Pancreas (tissue), 10 donors: ENCODE results near the gene DNMT3A. TPM values are rescaled to one million over a fixed set of nuclear protein-coding genes. Genes with fewer than 3 reads are reported as not detected.

ENCODE experiments used
- ATAC-seq, 4 donors: fragments of 200-7000 bp; cut with Tn5 transposase; one replicate each; pipeline versions ENCODE4 v1.8.0 to v1.9.1; 2020; ENCODE audit warnings: mild to moderate bottlenecking in 4 of 4, moderate library complexity in 4 of 4
- DNase-seq, 6 donors: peaks; one replicate each; pipeline ENCODE4 v3.0.0-alpha.2; 2020
- FAIRE-seq: peaks from 2 replicates; lab custom pipeline; 2012; peaks lifted over from hg19 to GRCh38; lab: Jason Lieb, UNC
- H3K27ac ChIP-seq, 4 donors: fragments of 200-600 bp; sonication (generic); 1 replicate in 3 of 4; 2 replicates in 1 of 4; pipeline versions ENCODE4 v1.5.0 to v1.8.0; 2020
- H3K27me3 ChIP-seq, 4 donors: fragments of 200-600 bp; one replicate each; pipeline ENCODE4 v1.8.0; 2021
- H3K36me3 ChIP-seq, 3 donors: fragments of 200-600 bp; sonication (generic) in 1 of 3; one replicate each; pipeline versions ENCODE4 v1.5.0 to v1.8.0; 2020 to 2021
- H3K4me1 ChIP-seq, 3 donors: fragments of 200-600 bp; one replicate each; pipeline ENCODE4 v1.8.0; 2021
- H3K4me3 ChIP-seq, 4 donors: fragments of 200-600 bp; sonication (generic) in 2 of 4; one replicate each; pipeline versions ENCODE4 v1.5.0 to v1.8.0; 2020 to 2021
- H3K9me3 ChIP-seq, 4 donors: fragments of 200-600 bp; one replicate each; pipeline ENCODE4 v1.8.0; 2021
- WGBS, 2 donors: extraction: QIAGEN DNeasy Blood & Tissue Kit; methylation state at CpG; one replicate each; pipeline ENCODE4 v1.1.7; 2013; 5-methylcytosine and 5-hydroxymethylcytosine counted together
- intact Hi-C, 3 donors: fragments of 100-400 bp; cut with DNase I; formaldehyde crosslinking; loops; one replicate each; pipeline versions ENCODE4 v1.11.1 to v1.14.2; 2022
- polyA plus RNA-seq, 2 donors: library from polyadenylated mRNA; stranded (reverse); fragments of 200-250 nt; gene quantifications; one replicate each; pipeline ENCODE4 v1.2.3, GENCODE V29; 2013
- total RNA-seq, 6 donors: library from RNA; stranded (reverse); fragmentation: NEBNext Ultra II Directional in 4 of 6; extraction: Animal tissue kit (Norgen Biotek cat#: 25700) in 4 of 6; gene quantifications; one replicate each; pipeline versions ENCODE4 v1.2.1 to v1.2.4, GENCODE V29; 2021 to 2023
- TF ChIP-seq, protein P1 (sequence below), 4 donors: fragments of 200-600 bp; sonication (generic) in 3 of 4; IDR thresholded peaks; one replicate each; pipeline versions ENCODE4 v1.5.0 to v1.8.0; 2021; ENCODE audit warnings: antibody characterized with exemption in 4 of 4
- donor health status: healthy with polysubstance abuse.
- donor health status: DM: no; HTN: no; CAD: no; lungs with moderate emphysema.
- donor health status: DM: no; HTN: no; CAD: no.
- donor health status: control.
- donor health status: control.
- donor health status: Bipolar disorder and iron deficiency.
- donor health status: DM: yes; HTN: yes; CAD: no.
- donor health status: DM: no; HTN: no; CAD: no.
- donor health status: DM: no; HTN: no; CAD: no.
- donor health status: DM: yes; HTN: yes; CAD: no.

DNMT3A gene
- total and polyA plus RNA-seq, 8 donors = 10.3 to 30.9 (median 17.5) TPM

DNA sequence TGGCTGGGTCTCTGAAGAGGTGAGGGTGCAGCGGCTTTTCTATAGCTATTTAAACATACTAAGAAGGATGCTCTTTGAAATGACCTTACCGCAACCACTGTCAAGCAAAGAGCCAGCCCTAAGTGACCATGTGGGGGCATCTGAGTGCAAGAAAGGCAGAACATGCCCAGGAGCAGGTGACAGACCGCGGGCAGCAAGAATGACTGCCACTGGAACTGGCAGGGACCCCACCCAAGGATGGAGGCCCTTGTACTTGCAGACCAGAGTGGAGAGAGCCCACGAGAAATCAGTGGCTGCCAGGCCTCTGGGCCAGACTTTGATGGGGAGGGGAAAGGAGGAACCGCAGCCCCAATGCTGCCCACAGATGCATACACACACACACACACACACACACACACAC, 33.1 kb downstream of the DNMT3A start:
- H3K4me3 ChIP-seq = no peak overlapping the region
- ATAC-seq (no peak), FAIRE-seq (no peak), DNase-seq (no peak)
- no peaks in the 10 kb centered on the region for H3K27me3 ChIP-seq
- intact Hi-C loops = no loop called here
- TF ChIP-seq, protein P1, sequence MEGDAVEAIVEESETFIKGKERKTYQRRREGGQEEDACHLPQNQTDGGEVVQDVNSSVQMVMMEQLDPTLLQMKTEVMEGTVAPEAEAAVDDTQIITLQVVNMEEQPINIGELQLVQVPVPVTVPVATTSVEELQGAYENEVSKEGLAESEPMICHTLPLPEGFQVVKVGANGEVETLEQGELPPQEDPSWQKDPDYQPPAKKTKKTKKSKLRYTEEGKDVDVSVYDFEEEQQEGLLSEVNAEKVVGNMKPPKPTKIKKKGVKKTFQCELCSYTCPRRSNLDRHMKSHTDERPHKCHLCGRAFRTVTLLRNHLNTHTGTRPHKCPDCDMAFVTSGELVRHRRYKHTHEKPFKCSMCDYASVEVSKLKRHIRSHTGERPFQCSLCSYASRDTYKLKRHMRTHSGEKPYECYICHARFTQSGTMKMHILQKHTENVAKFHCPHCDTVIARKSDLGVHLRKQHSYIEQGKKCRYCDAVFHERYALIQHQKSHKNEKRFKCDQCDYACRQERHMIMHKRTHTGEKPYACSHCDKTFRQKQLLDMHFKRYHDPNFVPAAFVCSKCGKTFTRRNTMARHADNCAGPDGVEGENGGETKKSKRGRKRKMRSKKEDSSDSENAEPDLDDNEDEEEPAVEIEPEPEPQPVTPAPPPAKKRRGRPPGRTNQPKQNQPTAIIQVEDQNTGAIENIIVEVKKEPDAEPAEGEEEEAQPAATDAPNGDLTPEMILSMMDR (IDR thresholded peaks at IDR 0.05) = no peak
- no peak overlapping the region for H3K27ac ChIP-seq
- 87 to 89% methylated on average over 5 to 6 of the region's 6 CpGs for WGBS, 2 donors
- no peaks in the 10 kb centered on the region for H3K9me3 ChIP-seq
- peaks cover 27 to 31% (median 30%) of the 10 kb centered on the region in 3 donors for H3K4me1 ChIP-seq
- H3K36me3 ChIP-seq = no peaks in the 10 kb centered on the region

GRCh38 chr2:25307949-25308557, 33.7 kb downstream of the DNMT3A start:
- no peaks in the 10 kb centered on the region for H3K9me3 ChIP-seq
- ATAC-seq (no peak), FAIRE-seq (no peak), DNase-seq (no peak)
- WGBS, 2 donors = 83 to 84% methylated on average over 7 of the region's 7 CpGs
- no peak overlapping the region for H3K4me3 ChIP-seq
- no peaks in the 10 kb centered on the region for H3K27me3 ChIP-seq
- intact Hi-C loops = no loop called here
- H3K36me3 ChIP-seq = no peaks in the 10 kb centered on the region
- TF ChIP-seq, protein P1 (IDR thresholded peaks at IDR 0.05) = no peak
- H3K27ac ChIP-seq = no peak overlapping the region
- peaks cover 27 to 31% (median 30%) of the 10 kb centered on the region in 3 donors for H3K4me1 ChIP-seq

- Histone ChIP-seq H3K36me3 (no peaks in the 10 kb centered on the region), H3K4me3 (no peak overlapping the region), H3K27me3 (no peaks in the 10 kb centered on the region), H3K4me1 (peaks cover 20 to 23% (median 22%) of the 10 kb centered on the region in 3 donors), H3K9me3 (no peaks in the 10 kb centered on the region), H3K27ac (no peak overlapping the region)
- WGBS, 2 donors = 71 to 77% methylated on average over 6 of the region's 6 CpGs
- ATAC-seq (no peak), FAIRE-seq (no peak), DNase-seq (no peak)
- TF ChIP-seq, protein P1 (IDR thresholded peaks at IDR 0.05) = no peak
- intact Hi-C loops = no loop called here
Measured at GRCh38 chr2:25306777-25307368, 34.9 kb downstream of the DNMT3A start.

GRCh38 chr2:25305775-25306174, 36.0 kb downstream of the DNMT3A start:
- ATAC-seq = peak in 1 of 4 donors; percentile 12
- no peak for DNase-seq
- FAIRE-seq = no peak
- Histone ChIP-seq H3K4me1 (peaks cover 10 to 14% (median 13%) of the 10 kb centered on the region in 3 donors), H3K36me3 (no peaks in the 10 kb centered on the region), H3K4me3 (no peak overlapping the region), H3K9me3 (no peaks in the 10 kb centered on the region), H3K27ac (no peak overlapping the region), H3K27me3 (no peaks in the 10 kb centered on the region)
- intact Hi-C loops = no loop called here
- 67 to 77% methylated on average over 10 of the region's 10 CpGs for WGBS, 2 donors
- TF ChIP-seq, protein P1 (IDR thresholded peaks at IDR 0.05) = no peak
